Measurements from ENCODE around the gene MANBA. TPM values are rescaled to one million over a fixed set of nuclear protein-coding genes. Genes with fewer than 3 reads are reported as not detected.

The MANBA gene
- total and polyA plus RNA-seq, 2 of the 13 experiments (the other 11 are each of a cell fraction or from before 2014, with no cell fraction given) = 11.7 to 33.3 TPM

- Histone ChIP-seq H3K4me2 (ENCODE audit: low read depth, low read length) (no peak overlapping the region), H3K79me2 (ENCODE audit: insufficient read depth, low read length) (no peaks in the 10 kb centered on the region), H2AFZ (ENCODE audit: low read length) (no peak overlapping the region), H3K4me3 (replicated peaks in 1 of 3; ENCODE audit: insufficient read depth in 1 of 3, low read depth in 2 of 3, low read length in 3 of 3) (no peak overlapping the region), H3K9me3 (ENCODE audit: low read length) (no peaks in the 10 kb centered on the region), H3K27me3 (ENCODE audit: control insufficient read depth in 1 of 2, insufficient read depth in 2 of 2, low read length in 2 of 2) (no peaks in the 10 kb centered on the region), H3K9ac (ENCODE audit: insufficient read depth, low read depth, low read length) (no peak overlapping the region), H3K27ac (ENCODE audit: extremely low read length, insufficient read depth, low read length) (no peak overlapping the region), H4K20me1 (ENCODE audit: insufficient read depth, low read length) (no peaks in the 10 kb centered on the region), H3K4me1 (ENCODE audit: insufficient read depth, low read length) (peaks cover 18% of the 10 kb centered on the region), H3K36me3 (replicated peaks in 1 of 2; ENCODE audit: control insufficient read depth in 1 of 2, insufficient read depth in 2 of 2, low read length in 2 of 2) (peaks cover 1 to 11% of the 10 kb centered on the region in 2 experiments; a peak in 3 of 5 replicates)
- ChIA-PET CTCF (ENCODE audit: low intra/inter-chr PET ratio, low total read pairs) (no interaction called here), POLR2A (interaction anchor here (2.0 kb wide), 1 partner anchor 9 kb away, joined by 4 read pairs; no protein-coding TSS in a partner anchor)
- 98% methylated on average over 13 of the region's 13 CpGs for WGBS (ENCODE audit: low lambda C conversion rate)
- FAIRE-seq (no peak), ATAC-seq (no peak), DNase-seq (ENCODE audit: low spot score) (no peak)
- intact Hi-C loops (cut with micrococcal nuclease; ENCODE audit: unreplicated experiment) (loop anchor here (10.0 kb wide), 1 partner anchor 85 kb away; no protein-coding TSS in a partner anchor), in situ Hi-C loops (cut with HindIII; ENCODE audit: extremely low pct_ligation_motif_present, low pct_unique_long_range_greater_than_20kb) (no loop called here)
- TF ChIP-seq ZSCAN21 (CRISPR knock-in tag; IDR thresholded peaks at IDR 0.05; ENCODE audit: borderline replicate concordance) (no peak), LCORL (IDR thresholded peaks at IDR 0.05) (no peak), LCORL (CRISPR knock-in tag; IDR thresholded peaks at IDR 0.05) (no peak), ZBTB33 (CRISPR knock-in tag; IDR thresholded peaks at IDR 0.05) (no peak), ZNF746 (CRISPR knock-in tag; IDR thresholded peaks at IDR 0.05) (no peak), ZKSCAN8 (CRISPR knock-in tag; IDR thresholded peaks at IDR 0.05; ENCODE audit: borderline replicate concordance) (no peak), TOPORS (CRISPR knock-in tag; IDR thresholded peaks at IDR 0.05) (no peak), BRD4 (CRISPR knock-in tag; IDR thresholded peaks at IDR 0.05) (no peak), ZNF766 (CRISPR knock-in tag; IDR thresholded peaks at IDR 0.05; ENCODE audit: borderline replicate concordance) (no peak), ZNF124 (CRISPR knock-in tag; IDR thresholded peaks at IDR 0.05) (no peak), KLF16 (CRISPR knock-in tag; IDR thresholded peaks at IDR 0.05) (no peak), MIER3 (CRISPR knock-in tag; IDR thresholded peaks at IDR 0.05; ENCODE audit: borderline replicate concordance) (no peak), U2AF1 (optimal IDR thresholded peaks at IDR 0.05; ENCODE audit: low read depth, low read length) (no peak), FOSL2 (CRISPR knock-in tag; IDR thresholded peaks at IDR 0.05) (no peak), ZNF670 (CRISPR knock-in tag; IDR thresholded peaks at IDR 0.05; ENCODE audit: borderline replicate concordance) (no peak)
- no TSS peak for BruUV-seq (replicated peaks)
Measured at GRCh38 chr4:102629673-102630072, 131.1 kb downstream of the MANBA start.
